ENCODE measurements around the gene PLEKHG4B.
"Not testable (repeated sequence)": the region's sequence is repeated elsewhere in the genome, so short reads cannot be mapped to it uniquely, and the experiment has no call there.

Gene PLEKHG4B

DNA sequence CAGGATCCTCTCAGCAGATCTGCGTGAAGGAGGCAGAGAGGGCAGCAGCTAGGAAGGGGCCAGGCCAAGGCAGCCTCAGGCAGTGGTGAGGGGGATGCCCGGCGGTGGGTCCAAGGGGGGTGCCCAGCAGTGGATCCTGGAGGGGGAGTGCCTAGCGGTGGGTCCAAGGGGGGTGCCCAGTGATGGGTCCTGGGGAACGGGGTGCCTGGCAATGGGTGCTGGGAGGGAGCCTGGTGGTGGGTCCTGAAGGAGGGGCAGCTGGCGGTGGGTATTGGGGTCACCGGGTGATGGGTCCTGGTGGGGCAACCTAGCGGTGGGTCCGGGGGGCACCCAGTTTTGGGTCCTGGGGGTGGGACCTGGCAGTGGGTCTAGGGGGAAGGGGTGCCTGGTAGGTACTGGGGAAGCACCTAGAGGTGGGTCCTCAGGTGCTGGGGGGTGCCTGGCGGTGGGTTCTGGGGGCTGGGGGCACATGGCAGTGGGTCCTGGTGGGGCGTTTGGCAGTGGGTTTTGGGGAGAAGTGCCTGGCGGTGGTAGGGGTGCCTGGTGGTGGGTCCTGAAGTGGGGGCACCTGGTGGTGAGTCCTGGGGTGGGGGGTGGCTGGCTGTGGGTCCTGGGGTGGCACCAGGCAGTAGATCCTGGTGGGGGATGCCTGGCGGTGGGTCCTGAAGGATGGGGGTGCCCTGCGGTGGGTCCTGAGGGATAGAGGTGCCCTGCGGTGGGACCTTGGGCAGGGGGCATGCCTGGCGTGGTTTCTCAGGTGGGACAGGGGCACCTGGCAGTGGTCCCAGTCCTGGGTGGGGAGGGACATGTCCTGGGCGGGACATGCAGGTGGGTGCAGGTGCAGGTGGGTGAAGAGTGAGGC lies 101.2 kb downstream of the PLEKHG4B start:
- Histone ChIP-seq H3K36me3 (ENCODE audit: control insufficient read depth, insufficient read depth, low read length) (no peaks in the 10 kb centered on the region), H3K4me3 (ENCODE audit: low read depth, low read length) (no peak overlapping the region), H3K4me1 (ENCODE audit: control insufficient read depth, insufficient read depth, low read length) (peaks cover 6% of the 10 kb centered on the region), H3K9ac (ENCODE audit: low read length) (no peak overlapping the region), H3K27ac (ENCODE audit: low read depth, low read length) (no peak overlapping the region), H3K9me3 (ENCODE audit: control insufficient read depth, insufficient read depth, low read depth, low read length) (no peaks in the 10 kb centered on the region), H3K27me3 (ENCODE audit: control insufficient read depth, insufficient read depth, low read length) (no peaks in the 10 kb centered on the region)

GRCh38 chr5:194102-194501 lies 102.1 kb downstream of the PLEKHG4B start:
- Histone ChIP-seq H3K4me1 (ENCODE audit: control insufficient read depth, insufficient read depth, low read length) (no peaks in the 10 kb centered on the region), H3K27ac (ENCODE audit: low read depth, low read length) (no peak overlapping the region), H3K9ac (ENCODE audit: low read length) (no peak overlapping the region), H3K9me3 (ENCODE audit: control insufficient read depth, insufficient read depth, low read depth, low read length) (no peaks in the 10 kb centered on the region), H3K27me3 (ENCODE audit: control insufficient read depth, insufficient read depth, low read length) (no peaks in the 10 kb centered on the region), H3K4me3 (ENCODE audit: low read depth, low read length) (no peak overlapping the region), H3K36me3 (ENCODE audit: control insufficient read depth, insufficient read depth, low read length) (no peaks in the 10 kb centered on the region)

DNA sequence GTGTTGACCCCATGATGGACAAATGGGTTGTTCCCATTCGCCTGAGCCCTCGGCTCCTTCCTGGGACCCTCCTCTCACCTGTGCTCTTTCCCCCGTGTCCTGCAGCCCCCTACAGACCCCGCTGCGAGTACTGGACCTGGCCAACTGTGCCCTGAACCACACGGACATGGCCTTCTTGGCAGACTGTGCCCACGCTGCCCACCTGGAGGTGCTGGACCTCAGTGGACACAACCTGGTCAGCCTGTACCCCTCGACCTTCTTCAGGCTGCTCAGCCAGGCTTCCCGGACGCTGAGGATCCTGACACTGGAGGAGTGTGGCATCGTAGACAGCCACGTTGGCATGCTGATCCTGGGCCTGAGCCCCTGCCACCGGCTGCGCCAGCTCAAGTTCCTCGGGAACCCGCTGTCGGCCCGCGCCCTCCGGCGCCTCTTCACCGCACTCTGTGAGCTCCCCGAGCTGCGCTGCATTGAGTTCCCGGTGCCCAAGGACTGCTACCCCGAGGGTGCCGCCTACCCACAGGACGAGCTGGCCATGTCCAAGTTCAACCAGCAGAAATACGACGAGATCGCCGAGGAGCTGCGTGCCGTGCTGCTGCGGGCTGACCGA lies 102.7 kb downstream of the PLEKHG4B start:
- H3K9ac ChIP-seq (ENCODE audit: low read length) = no peak overlapping the region

DNA sequence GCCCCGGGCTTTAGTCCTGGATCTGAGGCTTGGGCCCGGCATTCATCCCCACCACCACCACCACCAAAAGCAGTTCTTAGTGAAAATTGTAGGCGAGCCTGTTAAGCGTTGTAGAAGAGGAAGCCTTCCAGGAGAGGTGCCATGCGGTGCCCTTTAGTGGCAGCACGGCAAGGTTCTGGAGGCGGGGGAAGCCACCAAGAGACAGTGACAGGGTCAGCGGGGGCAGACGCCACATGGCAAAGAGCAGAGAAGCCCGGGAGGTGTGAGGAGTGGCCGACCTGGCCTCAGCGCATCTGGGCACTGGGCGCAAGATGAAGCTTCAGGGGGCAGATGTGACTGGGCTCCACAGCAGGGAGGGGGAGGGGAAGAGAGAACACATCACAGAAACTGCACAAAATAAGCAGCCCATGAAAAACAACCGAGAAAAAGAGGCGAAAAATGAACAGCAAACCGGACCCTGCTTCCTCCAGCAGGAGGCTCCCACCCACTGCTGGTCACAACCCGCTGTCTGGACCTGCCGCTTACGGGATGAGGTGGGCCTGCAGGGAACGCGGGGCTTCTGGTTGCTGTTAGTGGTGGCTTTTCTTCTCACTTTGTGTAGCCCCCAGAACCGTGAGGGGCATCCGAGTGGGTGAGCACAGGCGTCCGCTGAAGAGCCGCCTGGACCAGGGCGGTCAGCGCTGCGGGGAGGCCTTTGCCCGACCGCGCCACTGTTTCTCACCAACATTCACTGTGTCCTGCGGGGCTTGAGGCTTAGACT lies 103.6 kb downstream of the PLEKHG4B start:
- H3K27me3 ChIP-seq (ENCODE audit: control insufficient read depth, insufficient read depth, low read length) = no peaks in the 10 kb centered on the region
- H3K4me3 ChIP-seq (ENCODE audit: low read depth, low read length) = no peak overlapping the region
- H3K4me1 ChIP-seq (ENCODE audit: control insufficient read depth, insufficient read depth, low read length) = no peaks in the 10 kb centered on the region
- H3K9ac ChIP-seq (ENCODE audit: low read length) = no peak overlapping the region
- no peak overlapping the region for H3K27ac ChIP-seq (ENCODE audit: low read depth, low read length)
- H3K36me3 ChIP-seq (ENCODE audit: control insufficient read depth, insufficient read depth, low read length) = no peaks in the 10 kb centered on the region
- no peaks in the 10 kb centered on the region for H3K9me3 ChIP-seq (ENCODE audit: control insufficient read depth, insufficient read depth, low read depth, low read length)

More for the DNA sequence above, 102.7 kb downstream of the PLEKHG4B start:
- H3K4me3 ChIP-seq (ENCODE audit: low read depth, low read length) = no peak overlapping the region
- no peak overlapping the region for H3K27ac ChIP-seq (ENCODE audit: low read depth, low read length)
- no peaks in the 10 kb centered on the region for H3K36me3 ChIP-seq (ENCODE audit: control insufficient read depth, insufficient read depth, low read length)
- no peaks in the 10 kb centered on the region for H3K27me3 ChIP-seq (ENCODE audit: control insufficient read depth, insufficient read depth, low read length)
- H3K4me1 ChIP-seq (ENCODE audit: control insufficient read depth, insufficient read depth, low read length) = no peaks in the 10 kb centered on the region
- no peaks in the 10 kb centered on the region for H3K9me3 ChIP-seq (ENCODE audit: control insufficient read depth, insufficient read depth, low read depth, low read length)

DNA sequence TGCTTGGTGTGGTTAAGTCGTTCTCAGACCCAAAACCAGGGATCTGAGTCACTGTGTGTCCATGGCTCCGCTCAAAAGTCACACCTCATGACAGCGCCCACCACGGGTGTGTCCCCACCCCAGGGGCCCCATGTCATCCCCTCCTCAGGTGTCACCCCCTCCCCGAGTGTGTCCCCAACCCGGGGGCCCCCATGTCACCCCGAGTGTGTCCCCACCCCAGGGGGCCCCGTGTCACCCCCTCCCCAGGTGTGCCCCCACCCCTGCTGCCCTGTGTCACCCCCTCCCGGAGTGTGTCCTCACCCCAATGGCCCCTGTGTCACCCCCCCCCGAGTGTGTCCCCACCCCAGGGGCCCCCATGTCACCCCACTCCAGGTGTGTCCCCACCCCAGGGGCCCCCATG lies 104.4 kb downstream of the PLEKHG4B start:
- no peak overlapping the region for H3K4me3 ChIP-seq (ENCODE audit: low read depth, low read length)
- H3K9ac ChIP-seq (ENCODE audit: low read length) = no peak overlapping the region
- H3K36me3 ChIP-seq (ENCODE audit: control insufficient read depth, insufficient read depth, low read length) = no peaks in the 10 kb centered on the region
- no peaks in the 10 kb centered on the region for H3K9me3 ChIP-seq (ENCODE audit: control insufficient read depth, insufficient read depth, low read depth, low read length)
- H3K27ac ChIP-seq (ENCODE audit: low read depth, low read length) = no peak overlapping the region
- H3K4me1 ChIP-seq (ENCODE audit: control insufficient read depth, insufficient read depth, low read length) = no peaks in the 10 kb centered on the region
- H3K27me3 ChIP-seq (ENCODE audit: control insufficient read depth, insufficient read depth, low read length) = no peaks in the 10 kb centered on the region

DNA sequence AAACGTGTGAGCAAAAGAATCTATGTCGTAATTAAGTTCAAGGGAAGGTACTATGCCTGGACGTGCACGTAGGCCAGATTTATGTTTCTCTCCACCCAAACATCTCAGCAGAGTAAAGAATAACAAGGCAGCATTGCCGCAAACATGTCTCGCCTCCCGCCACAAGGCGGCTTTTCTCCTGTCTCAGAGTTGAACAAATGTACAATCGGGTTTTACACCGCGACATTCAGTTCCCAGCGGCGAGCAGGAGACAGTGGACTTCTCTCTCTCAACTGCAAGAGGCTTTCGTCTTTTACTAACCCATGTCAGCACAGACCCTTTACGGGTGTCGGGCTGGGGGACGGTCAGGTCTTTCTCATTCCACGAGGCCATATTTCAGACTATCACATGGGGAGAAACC lies 105.1 kb downstream of the PLEKHG4B start:
- not testable (repeated sequence) for H3K36me3 ChIP-seq (ENCODE audit: control insufficient read depth, insufficient read depth, low read length); H3K4me1 ChIP-seq (ENCODE audit: control insufficient read depth, insufficient read depth, low read length); H3K9ac ChIP-seq (ENCODE audit: low read length); H3K27me3 ChIP-seq (ENCODE audit: control insufficient read depth, insufficient read depth, low read length); H3K9me3 ChIP-seq (ENCODE audit: control insufficient read depth, insufficient read depth, low read depth, low read length); H3K4me3 ChIP-seq (ENCODE audit: low read depth, low read length); H3K27ac ChIP-seq (ENCODE audit: low read depth, low read length)

- H3K4me1 ChIP-seq (ENCODE audit: control insufficient read depth, insufficient read depth, low read length) = peaks cover 3% of the 10 kb centered on the region; the same call in 1 of the 2 replicates
- H3K4me3 ChIP-seq (ENCODE audit: low read depth, low read length) = no peak overlapping the region
- H3K27me3 ChIP-seq (ENCODE audit: control insufficient read depth, insufficient read depth, low read length) = no peaks in the 10 kb centered on the region
- no peaks in the 10 kb centered on the region for H3K9me3 ChIP-seq (ENCODE audit: control insufficient read depth, insufficient read depth, low read depth, low read length)
- H3K27ac ChIP-seq (ENCODE audit: low read depth, low read length) = no peak overlapping the region
- H3K9ac ChIP-seq (ENCODE audit: low read length) = no peak overlapping the region
- H3K36me3 ChIP-seq (ENCODE audit: control insufficient read depth, insufficient read depth, low read length) = no peaks in the 10 kb centered on the region
Observed at GRCh38 chr5:197892-198489, 106.0 kb downstream of the PLEKHG4B start.

GRCh38 chr5:198516-199196 lies 106.7 kb downstream of the PLEKHG4B start:
- no peaks in the 10 kb centered on the region for H3K27me3 ChIP-seq (ENCODE audit: control insufficient read depth, insufficient read depth, low read length)
- no peaks in the 10 kb centered on the region for H3K9me3 ChIP-seq (ENCODE audit: control insufficient read depth, insufficient read depth, low read depth, low read length)
- peaks cover 3% of the 10 kb centered on the region; the same call in 1 of the 2 replicates for H3K4me1 ChIP-seq (ENCODE audit: control insufficient read depth, insufficient read depth, low read length)
- no peak overlapping the region for H3K4me3 ChIP-seq (ENCODE audit: low read depth, low read length)
- no peak overlapping the region for H3K9ac ChIP-seq (ENCODE audit: low read length)
- H3K27ac ChIP-seq (ENCODE audit: low read depth, low read length) = no peak overlapping the region
- peaks cover 6% of the 10 kb centered on the region for H3K36me3 ChIP-seq (ENCODE audit: control insufficient read depth, insufficient read depth, low read length)

GRCh38 chr5:199197-199949 lies 107.4 kb downstream of the PLEKHG4B start:
- H3K27ac ChIP-seq (ENCODE audit: low read depth, low read length) = no peak overlapping the region
- no peaks in the 10 kb centered on the region for H3K27me3 ChIP-seq (ENCODE audit: control insufficient read depth, insufficient read depth, low read length)
- no peak overlapping the region for H3K9ac ChIP-seq (ENCODE audit: low read length)
- H3K36me3 ChIP-seq (ENCODE audit: control insufficient read depth, insufficient read depth, low read length) = peaks cover 13% of the 10 kb centered on the region
- peaks cover 3% of the 10 kb centered on the region; the same call in 1 of the 2 replicates for H3K4me1 ChIP-seq (ENCODE audit: control insufficient read depth, insufficient read depth, low read length)
- H3K4me3 ChIP-seq (ENCODE audit: low read depth, low read length) = no peak overlapping the region
- H3K9me3 ChIP-seq (ENCODE audit: control insufficient read depth, insufficient read depth, low read depth, low read length) = no peaks in the 10 kb centered on the region
